HPDE6-E6E7 (cell line): ENCODE results near the gene OSBPL10.
"Not testable (repeated sequence)": the region's sequence is repeated elsewhere in the genome, so short reads cannot be mapped to it uniquely, and the experiment has no call there.

Experiments
- DNase-seq: peaks from one replicate; pipeline ENCODE4 v3.0.0; 2011; ENCODE audit warnings: missing footprints; ENCODE audit errors: extremely low spot score

OSBPL10 gene, protein sequence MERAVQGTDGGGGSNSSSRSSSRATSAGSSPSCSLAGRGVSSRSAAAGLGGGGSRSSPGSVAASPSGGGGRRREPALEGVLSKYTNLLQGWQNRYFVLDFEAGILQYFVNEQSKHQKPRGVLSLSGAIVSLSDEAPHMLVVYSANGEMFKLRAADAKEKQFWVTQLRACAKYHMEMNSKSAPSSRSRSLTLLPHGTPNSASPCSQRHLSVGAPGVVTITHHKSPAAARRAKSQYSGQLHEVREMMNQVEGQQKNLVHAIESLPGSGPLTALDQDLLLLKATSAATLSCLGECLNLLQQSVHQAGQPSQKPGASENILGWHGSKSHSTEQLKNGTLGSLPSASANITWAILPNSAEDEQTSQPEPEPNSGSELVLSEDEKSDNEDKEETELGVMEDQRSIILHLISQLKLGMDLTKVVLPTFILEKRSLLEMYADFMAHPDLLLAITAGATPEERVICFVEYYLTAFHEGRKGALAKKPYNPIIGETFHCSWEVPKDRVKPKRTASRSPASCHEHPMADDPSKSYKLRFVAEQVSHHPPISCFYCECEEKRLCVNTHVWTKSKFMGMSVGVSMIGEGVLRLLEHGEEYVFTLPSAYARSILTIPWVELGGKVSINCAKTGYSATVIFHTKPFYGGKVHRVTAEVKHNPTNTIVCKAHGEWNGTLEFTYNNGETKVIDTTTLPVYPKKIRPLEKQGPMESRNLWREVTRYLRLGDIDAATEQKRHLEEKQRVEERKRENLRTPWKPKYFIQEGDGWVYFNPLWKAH

DNA sequence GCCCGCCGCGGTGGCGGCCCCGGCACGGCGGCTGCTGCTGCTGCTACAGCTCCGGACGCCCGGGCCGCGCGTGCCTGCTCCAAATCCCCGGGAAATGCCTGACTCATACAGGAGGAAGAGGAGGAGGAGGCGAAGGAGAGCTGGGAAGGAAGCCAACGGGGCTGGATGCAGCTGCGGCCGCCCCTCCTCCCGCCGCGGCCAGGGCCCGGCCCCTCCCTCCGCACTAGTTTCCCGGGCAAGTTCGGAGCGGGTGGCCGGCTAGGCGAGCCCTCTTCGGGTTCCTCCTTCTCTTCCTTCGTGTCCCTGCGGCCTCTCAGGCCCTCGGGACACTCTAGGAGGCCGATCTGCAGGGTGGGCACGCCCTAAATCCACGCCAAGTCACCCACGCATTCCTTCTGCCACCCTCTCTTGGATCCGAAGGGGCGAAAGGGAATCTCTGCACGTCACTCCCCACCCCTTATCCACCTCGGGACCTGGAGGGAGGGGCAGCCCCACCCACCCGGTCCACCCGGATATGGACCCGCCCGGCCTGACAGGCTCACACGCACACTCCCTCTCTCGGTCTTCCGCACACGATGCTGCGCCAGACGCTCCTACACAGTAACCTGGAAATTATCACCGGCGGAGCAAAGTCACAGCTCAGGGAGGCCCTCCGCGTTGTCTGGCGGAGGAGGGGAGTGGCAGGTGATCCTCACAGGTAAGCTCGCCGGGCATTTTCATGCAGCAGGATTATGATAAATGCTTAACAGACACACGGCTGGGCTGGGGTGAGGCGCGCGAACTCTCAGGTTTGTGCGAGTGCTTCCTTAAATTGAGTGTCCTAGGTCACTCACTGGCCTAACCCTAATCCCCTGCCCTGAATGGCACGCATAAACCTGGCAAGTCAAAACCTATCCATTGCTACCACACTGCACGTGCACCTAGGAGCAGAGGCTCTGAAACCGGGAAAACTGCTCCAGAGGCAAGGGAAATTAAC is at the start of gene OSBPL10, which contains the start of gene ZNF860:
OSBPL10 (minus strand) TSS at position 57 of the 976 bp plus-strand sequence. CDS start 83 bp downstream, outside the sequence.
ZNF860 (plus strand) TSS at position 545 of the 976 bp plus-strand sequence. CDS start 7,330 bp downstream, outside the sequence.
- no peak for DNase-seq

DNA sequence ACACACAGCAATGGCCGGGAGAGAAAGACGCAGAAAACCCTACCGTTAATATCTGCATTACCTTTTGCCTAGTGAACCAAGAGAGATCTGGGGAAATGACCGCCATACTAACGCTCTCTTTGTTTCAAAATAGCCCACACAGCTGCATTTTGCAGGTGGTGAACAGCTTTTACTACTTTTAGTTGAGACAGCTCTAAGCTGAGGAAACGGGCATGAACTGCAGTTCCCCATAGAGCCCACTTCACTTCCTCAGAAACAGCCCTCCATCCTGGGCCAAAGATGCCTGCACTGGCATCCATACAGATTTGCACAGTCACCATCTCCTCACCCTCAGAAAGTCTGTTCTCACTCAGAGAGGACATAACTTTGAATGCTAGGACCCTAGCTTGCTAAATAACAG is 45.5 kb upstream of the OSBPL10 start:
- DNase-seq, result no peak

DNA sequence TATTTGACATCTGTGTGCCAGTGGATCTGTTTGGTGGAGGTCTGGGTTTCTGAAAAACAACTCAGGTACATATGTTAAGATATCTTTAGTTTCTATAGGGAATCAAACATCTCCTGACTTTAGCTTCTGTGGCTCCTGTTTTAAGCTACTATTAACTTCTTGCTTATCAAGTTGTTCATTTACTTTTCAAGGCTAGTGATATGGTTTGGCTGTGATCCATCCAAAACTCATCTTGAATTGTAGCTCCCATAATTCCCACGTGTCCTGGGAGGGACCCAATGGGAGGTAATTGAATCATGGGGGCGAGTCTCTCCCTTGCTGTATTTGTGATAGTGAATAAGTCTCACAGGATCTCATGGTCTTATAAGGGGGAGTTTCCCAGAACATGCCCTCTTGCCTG is 41.9 kb upstream of the OSBPL10 start:
- no peak for DNase-seq

DNA sequence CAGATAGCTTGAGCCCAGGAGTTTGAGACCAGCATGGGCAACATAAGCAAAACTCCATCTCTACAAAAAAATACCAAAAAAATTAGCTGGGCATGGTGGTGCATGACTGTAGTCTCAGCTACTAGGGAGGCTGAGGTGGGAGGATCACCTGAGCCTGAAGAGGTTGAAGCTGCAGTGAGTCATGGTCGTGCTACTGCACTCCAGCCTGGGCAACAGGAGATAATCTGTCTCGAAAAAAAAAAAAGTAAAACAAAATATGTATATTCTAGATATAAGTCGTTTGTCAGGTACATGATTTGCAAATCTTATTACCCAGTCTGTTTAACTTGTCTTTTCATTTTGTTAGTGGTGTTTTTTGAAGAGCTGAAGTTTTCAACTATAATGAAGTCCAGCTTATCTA is 40.7 kb upstream of the OSBPL10 start:
- no peak for DNase-seq

DNA sequence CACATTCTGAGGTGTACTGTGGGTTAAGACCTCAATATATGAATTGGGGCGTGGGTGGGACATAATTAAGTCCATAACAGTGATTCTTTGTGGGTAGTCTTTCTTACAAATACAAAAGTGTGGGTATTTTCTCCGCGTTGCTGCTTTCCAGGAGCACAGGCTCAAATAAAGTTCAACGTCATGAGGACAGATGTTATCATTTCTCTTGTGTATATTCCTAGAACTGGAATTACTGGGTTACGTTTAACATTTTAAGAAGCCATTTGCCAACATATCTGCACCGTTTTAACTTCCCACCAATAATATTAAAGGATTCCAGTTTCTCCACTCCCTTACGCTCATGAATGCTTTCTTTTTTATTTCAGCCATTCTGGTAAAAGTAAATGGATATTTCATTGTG is 40.1 kb upstream of the OSBPL10 start:
- no peak for DNase-seq

DNA sequence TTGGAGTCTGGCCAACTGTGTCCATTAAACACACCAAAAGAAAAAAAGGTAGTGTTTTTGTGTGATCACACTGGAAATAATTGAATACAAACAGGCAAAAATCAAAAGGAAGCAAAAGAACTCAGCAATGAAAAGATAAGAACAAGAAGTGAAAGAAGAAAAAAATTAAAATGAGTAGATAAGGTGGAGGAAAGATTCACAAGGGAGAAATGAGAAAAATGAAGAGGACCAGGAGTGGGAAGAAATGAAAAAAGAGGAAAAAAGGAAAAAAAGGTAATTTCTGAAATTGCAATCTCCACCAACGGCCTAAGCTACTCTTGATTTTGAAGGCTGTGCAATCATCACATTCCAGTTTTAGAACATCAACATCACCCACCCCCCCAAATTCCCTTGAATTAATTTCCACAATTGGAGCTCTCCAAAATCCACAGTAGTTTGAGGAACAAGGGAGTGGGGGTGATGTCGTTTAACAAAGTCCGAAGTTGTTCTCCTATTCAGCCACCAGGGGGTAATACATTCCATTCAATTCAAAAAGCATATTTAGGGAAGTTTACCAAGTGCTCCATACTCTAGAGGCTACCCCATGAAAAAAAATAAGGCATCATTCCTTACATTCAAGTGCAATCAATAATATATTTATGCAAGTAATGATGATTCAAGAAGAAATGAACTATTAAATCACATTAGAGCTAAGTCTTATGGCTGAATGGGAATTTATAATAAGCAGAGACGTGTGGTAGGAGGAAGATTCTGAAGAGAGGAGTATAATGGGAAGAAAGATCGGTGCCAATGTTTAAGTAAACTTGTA is 37.9 kb upstream of the OSBPL10 start:
- peak; percentile 10 for DNase-seq

DNA sequence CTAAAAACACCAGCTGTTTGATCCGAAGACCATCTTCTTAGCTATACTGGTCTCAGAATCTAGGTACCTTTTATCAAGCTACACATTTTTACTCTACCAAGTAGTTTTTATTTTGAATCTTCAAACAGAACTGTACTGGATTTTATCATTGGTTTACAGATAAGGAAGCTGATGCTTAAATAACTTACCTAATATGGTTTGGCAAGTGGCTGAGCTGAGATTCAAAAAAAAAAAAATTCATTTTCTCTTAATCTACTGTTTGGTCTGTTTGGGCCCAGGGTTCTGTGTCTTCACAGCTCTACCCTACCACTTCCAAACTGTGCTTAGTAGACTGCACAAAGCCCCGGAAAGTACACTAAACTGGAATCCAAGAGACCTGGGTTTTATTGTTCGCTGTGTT is 36.2 kb upstream of the OSBPL10 start:
- no peak for DNase-seq

DNA sequence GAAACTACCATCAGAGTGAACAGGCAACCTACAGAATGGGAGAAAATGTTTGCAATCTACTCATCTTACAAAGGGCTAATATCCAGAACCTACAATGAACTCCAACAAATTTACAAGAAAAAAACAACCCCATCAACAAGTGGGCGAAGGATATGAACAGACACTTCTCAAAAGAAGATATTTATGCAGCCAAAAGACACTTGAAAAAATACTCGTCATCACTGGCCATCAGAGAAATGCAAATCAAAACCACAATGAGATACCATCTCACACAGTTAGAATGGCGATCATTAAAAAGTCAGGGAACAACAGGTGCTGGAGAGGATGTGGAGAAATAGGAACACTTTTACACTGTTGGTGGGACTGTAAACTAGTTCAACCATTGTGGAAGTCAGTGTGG is 34.6 kb upstream of the OSBPL10 start:
- not testable (repeated sequence) for DNase-seq

DNA sequence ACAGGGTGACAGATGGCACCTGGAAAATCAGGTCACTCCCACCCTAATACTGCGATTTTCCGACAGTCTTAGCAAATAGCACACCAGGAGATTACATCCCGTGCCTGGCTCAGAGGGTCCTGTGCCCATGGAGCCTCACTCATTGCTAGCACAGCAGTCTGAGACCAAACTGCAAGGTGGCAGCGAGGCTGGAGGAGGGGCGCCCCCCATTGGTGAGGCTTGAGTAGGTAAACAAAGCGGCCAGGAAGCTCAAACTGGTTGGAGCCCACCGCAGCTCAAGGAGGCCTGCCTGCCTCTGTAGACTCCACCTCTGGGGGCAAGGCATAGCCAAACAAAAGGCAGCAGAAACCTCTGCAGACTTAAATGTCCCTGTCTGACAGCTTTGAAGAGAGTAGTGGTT is 29.6 kb upstream of the OSBPL10 start:
- DNase-seq, result not testable (repeated sequence)

DNA sequence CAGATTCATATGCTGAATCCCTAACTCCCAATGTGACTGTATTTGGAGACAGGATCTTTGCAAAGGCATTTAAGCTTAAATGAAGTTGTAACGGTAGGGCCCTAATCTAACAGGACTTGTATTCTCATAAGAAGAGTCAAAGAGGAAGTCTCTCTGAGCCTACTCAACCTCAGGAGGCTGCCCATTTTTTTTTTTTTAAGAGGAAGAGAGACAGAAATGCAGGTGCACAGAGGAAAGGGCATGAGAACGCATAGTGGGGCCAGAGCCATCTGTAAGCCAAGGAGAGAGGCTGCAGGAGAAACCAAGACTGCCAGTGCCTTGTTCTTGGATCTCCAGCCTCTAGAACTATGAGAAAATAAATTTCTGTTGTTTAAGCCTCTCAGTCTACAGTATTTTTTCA is 28.9 kb upstream of the OSBPL10 start:
- DNase-seq, result no peak

DNA sequence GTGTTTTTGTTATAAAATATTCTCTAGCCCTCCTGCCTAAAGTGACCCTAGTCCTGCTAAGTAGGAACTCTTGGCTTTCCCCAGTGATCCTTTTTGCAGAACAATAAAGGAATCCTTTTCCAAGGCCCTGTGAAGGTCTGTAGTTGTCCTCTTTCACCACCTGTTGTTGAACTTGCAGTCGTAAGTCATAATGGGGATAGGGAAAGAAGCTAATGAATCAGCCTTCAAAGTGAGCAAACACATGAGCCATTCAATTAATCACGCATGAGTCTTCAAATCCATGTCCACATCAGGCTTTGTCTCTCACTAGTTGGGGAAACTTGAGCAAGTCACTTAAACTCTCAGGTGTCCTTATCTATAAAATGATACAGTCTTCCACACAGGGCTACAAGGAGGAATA is 28.0 kb upstream of the OSBPL10 start:
- DNase-seq, result peak; percentile 19

DNA sequence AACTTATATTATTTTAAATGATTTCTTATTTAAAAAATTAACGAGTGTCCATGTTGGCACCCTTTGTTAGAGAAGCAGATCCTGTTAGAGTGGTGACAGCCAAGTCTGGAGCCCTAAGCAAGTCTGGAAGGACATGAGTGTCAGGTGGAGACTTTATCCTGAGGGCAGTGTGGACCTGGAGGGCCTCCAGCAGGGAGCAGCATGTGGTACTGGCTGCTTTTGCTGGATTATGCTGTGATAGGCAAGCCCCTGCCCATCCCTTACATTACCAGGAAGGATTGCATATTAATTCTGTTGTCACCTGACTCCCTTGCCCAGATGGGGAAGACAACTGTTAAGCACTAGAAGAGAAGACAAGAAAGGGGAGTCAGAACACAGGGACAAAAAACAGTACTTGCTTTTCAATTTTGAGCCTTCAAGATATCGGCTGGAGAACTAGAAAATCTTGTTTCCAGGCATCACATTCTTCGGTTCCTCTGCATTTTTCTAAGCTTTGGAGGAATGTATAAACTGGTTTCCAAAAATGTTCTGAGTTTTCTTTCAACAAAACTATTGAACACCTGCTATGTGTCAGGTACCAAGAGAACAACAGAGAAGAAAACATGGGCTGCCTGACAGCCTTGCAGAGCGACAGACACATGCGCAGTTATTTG is 23.2 kb upstream of the OSBPL10 start:
- DNase-seq, result no peak

DNA sequence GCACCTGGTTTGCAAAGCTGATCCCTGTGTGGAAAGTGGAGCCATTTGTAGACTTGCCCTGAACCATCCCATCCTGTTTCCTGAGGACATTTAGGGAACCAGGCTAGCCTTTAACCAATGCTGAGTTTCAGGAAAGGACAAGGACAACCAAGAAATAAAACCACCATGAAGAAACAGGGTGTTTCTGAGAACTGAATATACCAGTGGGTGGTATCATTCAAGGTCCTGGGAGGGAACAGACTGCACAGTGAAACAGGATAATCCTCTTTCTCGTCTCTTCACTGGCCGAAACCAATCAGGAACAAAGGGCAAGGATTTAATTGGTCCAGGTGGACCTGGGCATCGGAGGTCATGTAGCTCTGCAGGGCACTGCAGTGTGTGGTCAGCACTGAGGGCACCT is 22.3 kb upstream of the OSBPL10 start:
- DNase-seq, result no peak

DNA sequence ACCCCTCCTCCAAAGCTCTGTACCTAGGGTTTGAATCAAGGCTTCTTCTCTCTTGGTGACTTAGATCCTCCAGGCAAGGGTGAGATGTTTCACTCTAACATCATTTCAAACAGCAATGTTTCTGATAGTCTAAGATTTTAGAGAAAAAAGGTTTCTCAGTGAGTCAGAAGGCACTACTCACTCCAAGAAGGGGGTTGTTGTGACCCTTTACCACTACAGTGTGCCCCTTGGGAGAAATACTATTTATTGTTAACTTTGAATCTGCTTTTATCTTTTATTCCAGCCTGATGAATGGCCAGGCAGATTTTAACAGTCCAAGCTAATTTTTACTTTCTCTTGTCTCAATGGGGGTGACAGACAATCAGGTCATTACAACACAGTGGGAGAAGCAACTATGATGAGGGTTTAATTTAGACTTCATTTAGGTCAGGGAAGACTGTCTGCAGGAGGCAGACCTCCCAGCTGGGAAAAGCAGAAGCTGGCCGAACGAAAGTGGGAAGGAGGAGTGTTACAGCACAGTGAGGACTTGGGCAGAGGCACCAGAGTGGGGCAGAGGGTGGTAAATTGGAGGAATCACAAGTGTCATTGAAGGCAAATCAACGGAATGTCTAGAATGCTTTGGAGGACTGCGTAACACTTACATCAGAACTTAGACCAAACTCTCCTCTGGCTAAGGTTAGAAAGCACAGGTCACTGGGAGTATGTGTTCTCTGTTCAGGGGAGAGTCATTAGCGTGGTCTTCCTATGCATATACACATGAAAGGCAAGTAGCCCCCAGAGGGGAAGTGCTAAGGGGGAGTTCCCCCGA is 21.7 kb upstream of the OSBPL10 start:
- DNase-seq, result no peak

DNA sequence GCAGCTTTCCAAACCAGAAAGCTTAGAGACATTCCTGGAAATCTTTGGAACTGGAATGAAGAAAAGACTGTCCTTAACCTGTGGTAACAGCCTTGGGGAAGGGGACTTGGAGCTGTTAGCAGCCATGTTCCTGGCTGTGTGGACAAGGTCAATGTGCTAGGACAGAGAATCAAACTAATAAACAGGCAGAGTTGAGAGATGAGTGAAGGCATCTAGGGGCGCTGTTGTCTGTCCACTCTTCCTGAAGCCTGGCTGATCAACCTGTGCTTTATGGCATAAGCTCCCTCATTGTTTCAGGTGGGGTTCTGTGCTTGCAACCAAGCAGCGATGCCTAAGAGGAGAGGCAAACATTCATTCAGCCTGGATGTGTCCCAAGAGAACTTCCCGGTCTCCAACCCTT is 19.8 kb upstream of the OSBPL10 start:
- DNase-seq, result no peak

DNA sequence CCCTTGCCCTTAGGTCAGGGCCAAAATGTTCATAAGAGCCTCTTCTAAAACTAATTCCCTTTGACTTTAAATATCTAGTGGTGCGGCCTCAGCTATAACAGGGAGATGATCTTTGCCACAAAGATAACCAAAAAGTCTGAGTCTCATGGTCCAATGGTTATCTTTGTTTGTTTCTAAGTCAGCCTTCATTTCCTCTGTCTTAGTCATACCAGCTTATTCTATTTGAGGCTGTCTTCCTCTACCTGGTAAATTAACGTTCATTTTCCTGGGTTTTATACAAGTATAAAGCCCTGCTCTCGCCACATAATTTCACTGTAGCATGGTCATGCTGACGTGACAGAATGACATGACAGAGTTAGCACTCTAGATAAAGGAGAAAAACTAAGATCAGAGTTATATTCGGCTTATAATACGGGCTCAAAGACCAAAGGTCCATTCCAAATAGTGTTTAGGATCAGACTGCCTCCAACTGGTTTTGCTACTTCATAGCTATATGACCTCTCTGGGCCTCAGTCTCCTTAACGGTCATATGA is 18.9 kb upstream of the OSBPL10 start:
- no peak for DNase-seq

DNA sequence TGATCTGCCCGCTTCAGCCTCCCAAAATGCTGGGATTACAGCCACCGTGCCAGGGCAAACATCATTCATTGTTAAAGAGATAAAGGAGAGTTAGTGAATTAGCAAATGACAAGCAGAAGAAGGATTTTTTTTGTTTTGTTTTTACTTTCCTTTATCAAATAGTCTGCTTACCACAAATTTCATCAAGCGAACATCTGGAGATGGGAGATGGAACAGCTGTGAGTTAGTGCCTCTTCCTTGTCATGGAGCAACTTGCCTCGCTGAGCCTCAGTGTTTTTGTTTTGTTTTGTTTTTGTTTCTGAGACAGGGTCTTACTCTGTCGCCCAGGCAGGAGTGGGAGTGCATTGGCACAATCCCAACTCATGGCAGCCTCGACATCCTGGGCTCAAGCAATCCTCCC is 16.4 kb upstream of the OSBPL10 start:
- no peak for DNase-seq

DNA sequence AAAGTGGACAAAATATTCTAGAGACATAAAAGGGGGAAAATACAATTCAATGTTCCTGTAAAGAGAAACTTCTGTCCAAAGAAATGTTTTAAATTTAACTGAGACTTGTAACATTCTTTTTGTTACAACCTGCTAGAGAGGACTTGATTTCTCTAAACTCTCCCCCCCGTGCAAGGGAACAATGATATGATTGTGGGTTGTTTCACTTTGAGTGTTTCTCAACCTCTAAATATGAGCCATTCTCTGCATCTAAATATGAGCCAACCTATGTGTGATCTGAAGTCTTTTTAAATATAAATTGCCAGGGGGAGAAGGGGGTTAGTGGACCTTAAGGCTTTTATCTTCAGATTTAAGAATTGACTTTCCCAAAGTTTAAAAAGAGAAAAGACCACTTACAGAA is 15.1 kb upstream of the OSBPL10 start:
- no peak for DNase-seq

DNA sequence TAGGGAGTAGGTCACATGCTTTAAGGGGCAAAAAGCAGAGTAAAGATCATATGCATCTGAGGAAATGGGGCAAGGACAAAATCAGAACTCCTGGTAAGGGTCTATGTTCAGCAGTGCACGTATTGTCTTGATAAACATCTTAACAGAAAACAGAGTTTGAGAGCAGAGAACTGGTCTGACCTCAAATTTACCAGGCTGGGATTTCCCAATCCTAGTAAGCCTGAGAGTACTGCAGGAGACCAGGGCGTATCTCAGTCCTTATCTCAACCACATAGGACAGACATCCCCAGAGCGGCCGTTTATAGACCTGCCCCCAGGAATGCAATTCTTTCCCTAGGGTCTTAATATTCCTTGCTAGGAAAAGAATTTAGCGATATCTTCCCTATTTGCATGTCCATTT is 14.0 kb upstream of the OSBPL10 start:
- not testable (repeated sequence) for DNase-seq
